M059J (cell line): ENCODE results near the gene SLIT3. TPM values are rescaled to one million over a fixed set of nuclear protein-coding genes. Genes with fewer than 3 reads are reported as not detected.

ENCODE experiments used
- DNase-seq: peaks from one replicate; pipeline ENCODE4 v3.0.0-alpha.2; 2012; ENCODE audit warnings: low read depth
- total RNA-seq: library from RNA; depleted of rRNA; stranded (reverse); fragments of >200 nt; shearing (Covaris generic); gene quantifications from 2 replicates; pipeline ENCODE4 v1.2.3, GENCODE V29; 2014

SLIT3 gene
- total RNA-seq, 1 experiment from 2014 or later = 0.17 TPM

- DNase-seq = no peak
Observed at GRCh38 chr5:168865968-168866367, 435.0 kb downstream of the SLIT3 start.

GRCh38 chr5:168863021-168863420 lies 437.9 kb downstream of the SLIT3 start:
- DNase-seq = no peak

- DNase-seq = no peak
Observed at GRCh38 chr5:168860503-168860902, 440.4 kb downstream of the SLIT3 start.

GRCh38 chr5:168860081-168860480 lies 440.9 kb downstream of the SLIT3 start:
- no peak for DNase-seq

GRCh38 chr5:168859471-168859870 lies 441.5 kb downstream of the SLIT3 start:
- no peak for DNase-seq

- DNase-seq = no peak
Observed at GRCh38 chr5:168858994-168859393, 441.9 kb downstream of the SLIT3 start.

- DNase-seq = no peak
Observed at GRCh38 chr5:168858371-168858770, 442.6 kb downstream of the SLIT3 start.

- no peak for DNase-seq
Observed at GRCh38 chr5:168853972-168854371, 447.0 kb downstream of the SLIT3 start.

- DNase-seq = no peak
Observed at GRCh38 chr5:168852329-168852728, 448.6 kb downstream of the SLIT3 start.

GRCh38 chr5:168851902-168852321 lies 449.0 kb downstream of the SLIT3 start:
- DNase-seq = peak; percentile 93

GRCh38 chr5:168850683-168851082 lies 450.3 kb downstream of the SLIT3 start:
- DNase-seq = peak; percentile 3

GRCh38 chr5:168848569-168848968 lies 452.4 kb downstream of the SLIT3 start:
- DNase-seq = no peak

GRCh38 chr5:168847511-168848073 lies 453.3 kb downstream of the SLIT3 start:
- no peak for DNase-seq

- no peak for DNase-seq
Observed at GRCh38 chr5:168844922-168845296, 456.0 kb downstream of the SLIT3 start.

GRCh38 chr5:168844016-168844921 lies 456.7 kb downstream of the SLIT3 start:
- DNase-seq = no peak

GRCh38 chr5:168843277-168844015 lies 457.5 kb downstream of the SLIT3 start:
- no peak for DNase-seq

GRCh38 chr5:168842571-168843205 lies 458.3 kb downstream of the SLIT3 start:
- DNase-seq = no peak

GRCh38 chr5:168837852-168838251 lies 463.1 kb downstream of the SLIT3 start:
- no peak for DNase-seq

- DNase-seq = no peak
Observed at GRCh38 chr5:168836603-168837231, 464.2 kb downstream of the SLIT3 start.

GRCh38 chr5:168833936-168834335 lies 467.0 kb downstream of the SLIT3 start:
- DNase-seq = no peak

- no peak for DNase-seq
Observed at GRCh38 chr5:168833383-168833782, 467.6 kb downstream of the SLIT3 start.

GRCh38 chr5:168832308-168832707 lies 468.6 kb downstream of the SLIT3 start:
- DNase-seq = no peak
